NCI-H1092 treated with DMSO at 0.1 percent for 48 hours (cell line): ENCODE data around the gene KMT5B.

Source experiments
- DNase-seq: peaks from one replicate; lab custom pipeline; 2025; lab: John Stamatoyannopoulos, UW

KMT5B gene

GRCh38 chr11:68118706-68119448 lies 94.2 kb downstream of the KMT5B start:
- no peak for DNase-seq

GRCh38 chr11:68117853-68118470 lies 95.1 kb downstream of the KMT5B start:
- DNase-seq = no peak

- no peak for DNase-seq
Measured at GRCh38 chr11:68116974-68117373, 96.1 kb downstream of the KMT5B start.

GRCh38 chr11:68116126-68116525 lies 97.0 kb downstream of the KMT5B start:
- no peak for DNase-seq

- no peak for DNase-seq
Measured at GRCh38 chr11:68115285-68115684, 97.8 kb downstream of the KMT5B start.

GRCh38 chr11:68113986-68114385 lies 99.1 kb downstream of the KMT5B start:
- DNase-seq = no peak

GRCh38 chr11:68107689-68108088 lies 105.4 kb downstream of the KMT5B start:
- DNase-seq = no peak

- no peak for DNase-seq
Measured at GRCh38 chr11:68106165-68106940, 106.7 kb downstream of the KMT5B start.
